Keratinocyte (primary cell): ENCODE results near the gene CPNE4.

Source experiments
- CTCF ChIP-seq, 3 experiments: IDR thresholded peaks in 1 of 3; conservative IDR thresholded peaks in 1 of 3; optimal IDR thresholded peaks in 1 of 3; 2 replicates in 2 of 3; 3 replicates in 1 of 3; pipeline versions ENCODE3 to v1.5.1; 2011; ENCODE audit warnings: low read length in 3 of 3, mild to moderate bottlenecking in 3 of 3, moderate library complexity in 2 of 3, control low read depth in 1 of 3, inconsistent platforms in 1 of 3; ENCODE audit not compliant: insufficient read depth in 2 of 3; ENCODE audit errors: extremely low read depth in 1 of 3
- EZH2 ChIP-seq: IDR thresholded peaks from one replicate; pipeline ENCODE4 v1.6.1; 2012; ENCODE audit warnings: inconsistent platforms, mild to moderate bottlenecking, low read length, moderate library complexity

GRCh38 chr3:131501949-131502348, 532.9 kb downstream of the CPNE4 start:
- TF ChIP-seq CTCF (optimal IDR thresholded peaks at IDR 0.05 in 1 of 3, IDR thresholded peaks at IDR 0.05 in 1 of 3, conservative IDR thresholded peaks at IDR 0.05 in 1 of 3; ENCODE audit: extremely low read depth in 1 of 3, insufficient read depth in 2 of 3, low read length in 3 of 3) (no peak), EZH2 (no peak)
